Measurements from ENCODE around the gene RHBDF2. TPM values are rescaled to one million over a fixed set of nuclear protein-coding genes. Genes with fewer than 3 reads are reported as not detected.

The RHBDF2 gene
- total and polyA plus RNA-seq, 3 donors from 2014 or later: 9.7 to 30.2 (median 26.3) TPM

DNA sequence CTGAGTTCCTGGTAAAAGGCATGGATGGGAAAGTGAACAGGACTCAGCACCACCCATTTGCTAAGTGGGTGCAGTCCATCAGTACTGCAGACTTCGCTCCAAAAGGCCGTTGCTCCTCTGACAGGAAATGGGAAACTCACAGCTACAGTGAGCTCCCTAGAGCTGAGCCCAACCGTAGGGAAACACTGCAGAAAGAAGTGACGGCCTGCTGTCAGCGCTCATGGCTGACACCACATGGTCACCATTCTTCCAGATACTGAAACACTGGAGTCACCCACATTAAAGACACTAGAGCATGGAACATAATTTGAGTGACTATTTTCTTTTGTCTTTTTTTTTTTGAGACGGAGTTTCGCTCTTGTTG, 80.2 kb downstream of the RHBDF2 start:
- DNase-seq: no peak
- Histone ChIP-seq H3K4me3 (no peak overlapping the region), H3K4me1 (peaks cover 13% of the 10 kb centered on the region), H3K36me3 (ENCODE audit: low read depth, missing control alignments) (no peaks in the 10 kb centered on the region), H3K27me3 (no peaks in the 10 kb centered on the region), H3K27ac (no peak overlapping the region), H3K9me3 (no peaks in the 10 kb centered on the region)
- TF ChIP-seq POLR2A (IDR thresholded peaks at IDR 0.05): no peak
- TF ChIP-seq, protein P1, sequence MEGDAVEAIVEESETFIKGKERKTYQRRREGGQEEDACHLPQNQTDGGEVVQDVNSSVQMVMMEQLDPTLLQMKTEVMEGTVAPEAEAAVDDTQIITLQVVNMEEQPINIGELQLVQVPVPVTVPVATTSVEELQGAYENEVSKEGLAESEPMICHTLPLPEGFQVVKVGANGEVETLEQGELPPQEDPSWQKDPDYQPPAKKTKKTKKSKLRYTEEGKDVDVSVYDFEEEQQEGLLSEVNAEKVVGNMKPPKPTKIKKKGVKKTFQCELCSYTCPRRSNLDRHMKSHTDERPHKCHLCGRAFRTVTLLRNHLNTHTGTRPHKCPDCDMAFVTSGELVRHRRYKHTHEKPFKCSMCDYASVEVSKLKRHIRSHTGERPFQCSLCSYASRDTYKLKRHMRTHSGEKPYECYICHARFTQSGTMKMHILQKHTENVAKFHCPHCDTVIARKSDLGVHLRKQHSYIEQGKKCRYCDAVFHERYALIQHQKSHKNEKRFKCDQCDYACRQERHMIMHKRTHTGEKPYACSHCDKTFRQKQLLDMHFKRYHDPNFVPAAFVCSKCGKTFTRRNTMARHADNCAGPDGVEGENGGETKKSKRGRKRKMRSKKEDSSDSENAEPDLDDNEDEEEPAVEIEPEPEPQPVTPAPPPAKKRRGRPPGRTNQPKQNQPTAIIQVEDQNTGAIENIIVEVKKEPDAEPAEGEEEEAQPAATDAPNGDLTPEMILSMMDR (IDR thresholded peaks at IDR 0.05): no peak
- intact Hi-C loops (cut with DNase I; ENCODE audit: low total_unique reads): no loop called here
- WGBS, 2 donors: 68 to 74% methylated on average over 7 of the region's 7 CpGs

Other genes with a start within 250 kb of the RHBDF2 start
- 10 to 100 TPM; 13.6 to 16.7 TPM for gene UBALD2, start 236.1 kb downstream of the RHBDF2 start, total RNA-seq
- gene UBALD2, start 236.1 kb downstream of the RHBDF2 start, polyA plus RNA-seq (ENCODE audit: insufficient read depth, low read depth, low replicate concordance): 48.7 TPM
- 10 to 100 TPM; 27.0 to 39.0 TPM for gene QRICH2, start 193.1 kb downstream of the RHBDF2 start, total RNA-seq
- 43.4 TPM for gene QRICH2, start 193.1 kb downstream of the RHBDF2 start, polyA plus RNA-seq (ENCODE audit: insufficient read depth, low read depth, low replicate concordance)
- 100 to 1,000 TPM; 132 to 152 TPM for gene PRPSAP1, start 147.5 kb downstream of the RHBDF2 start, total RNA-seq
- 184 TPM for gene PRPSAP1, start 147.5 kb downstream of the RHBDF2 start, polyA plus RNA-seq (ENCODE audit: insufficient read depth, low read depth, low replicate concordance)
- 10 to 100 TPM; 14.7 to 17.7 TPM for gene SPHK1, start 116.8 kb downstream of the RHBDF2 start, total RNA-seq
- 8.0 TPM for gene SPHK1, start 116.8 kb downstream of the RHBDF2 start, polyA plus RNA-seq (ENCODE audit: insufficient read depth, low read depth, low replicate concordance)
- 10 to 100 TPM; 56.6 to 58.0 TPM for gene UBE2O, start 48.3 kb downstream of the RHBDF2 start, total RNA-seq
- gene UBE2O, start 48.3 kb downstream of the RHBDF2 start, polyA plus RNA-seq (ENCODE audit: insufficient read depth, low read depth, low replicate concordance): 40.6 TPM
- 1 to 10 TPM; 2.0 to 4.3 TPM for gene AANAT, start 33.8 kb downstream of the RHBDF2 start, total RNA-seq
- 4.4 TPM for gene AANAT, start 33.8 kb downstream of the RHBDF2 start, polyA plus RNA-seq (ENCODE audit: insufficient read depth, low read depth, low replicate concordance)
- 1 to 10 TPM; 3.4 to 7.2 TPM for gene CYGB, start 36.3 kb upstream of the RHBDF2 start, total RNA-seq
- gene CYGB, start 36.3 kb upstream of the RHBDF2 start, polyA plus RNA-seq (ENCODE audit: insufficient read depth, low read depth, low replicate concordance): 9.9 TPM
- gene PRCD, start 38.6 kb upstream of the RHBDF2 start, total RNA-seq: 1 to 10 TPM; 3.2 to 3.8 TPM
- gene PRCD, start 38.6 kb upstream of the RHBDF2 start, polyA plus RNA-seq (ENCODE audit: insufficient read depth, low read depth, low replicate concordance): 4.6 TPM
- gene ST6GALNAC2, start 84.4 kb upstream of the RHBDF2 start, total RNA-seq: 10 to 100 TPM; 29.7 to 87.5 TPM
- gene ST6GALNAC2, start 84.4 kb upstream of the RHBDF2 start, polyA plus RNA-seq (ENCODE audit: insufficient read depth, low read depth, low replicate concordance): 107 TPM
- gene ST6GALNAC1, start 142.3 kb upstream of the RHBDF2 start, total RNA-seq: 10 to 100 TPM; 20.1 to 20.6 TPM
- gene ST6GALNAC1, start 142.3 kb upstream of the RHBDF2 start, polyA plus RNA-seq (ENCODE audit: insufficient read depth, low read depth, low replicate concordance): 11.9 TPM
- gene MXRA7, start 209.5 kb upstream of the RHBDF2 start, total RNA-seq: 100 to 1,000 TPM; 217 to 272 TPM
- gene MXRA7, start 209.5 kb upstream of the RHBDF2 start, polyA plus RNA-seq (ENCODE audit: insufficient read depth, low read depth, low replicate concordance): 253 TPM
- 10 to 100 TPM; 31.7 to 40.5 TPM for gene JMJD6, start 225.2 kb upstream of the RHBDF2 start, total RNA-seq
- gene JMJD6, start 225.2 kb upstream of the RHBDF2 start, polyA plus RNA-seq (ENCODE audit: insufficient read depth, low read depth, low replicate concordance): 44.6 TPM
- gene METTL23, start 225.4 kb upstream of the RHBDF2 start, total RNA-seq: 10 to 100 TPM; 37.5 to 45.3 TPM
- gene METTL23, start 225.4 kb upstream of the RHBDF2 start, polyA plus RNA-seq (ENCODE audit: insufficient read depth, low read depth, low replicate concordance): 122 TPM
- gene SRSF2, start 235.9 kb upstream of the RHBDF2 start, total RNA-seq: 100 to 1,000 TPM; 365 to 461 TPM
- gene SRSF2, start 235.9 kb upstream of the RHBDF2 start, polyA plus RNA-seq (ENCODE audit: insufficient read depth, low read depth, low replicate concordance): 196 TPM
- 100 to 1,000 TPM in 1 of 2 donors, 10 to 100 TPM in 1; 51.7 to 102 TPM for gene MFSD11, start 236.7 kb upstream of the RHBDF2 start, total RNA-seq
- 38.5 TPM for gene MFSD11, start 236.7 kb upstream of the RHBDF2 start, polyA plus RNA-seq (ENCODE audit: insufficient read depth, low read depth, low replicate concordance)

All from testis (tissue), 3 donors.